D721Med (cell line): Measurements from ENCODE around the gene AK1.

Experiments
- DNase-seq: peaks from one replicate; pipeline ENCODE4 v3.0.0; 2011; ENCODE audit warnings: low spot score; ENCODE audit not compliant: insufficient read length
- FAIRE-seq: peaks from 2 replicates; lab custom pipeline; 2011; peaks lifted over from hg19 to GRCh38; lab: Jason Lieb, UNC
- CTCF ChIP-seq: IDR thresholded peaks from 2 replicates; pipeline ENCODE4 v1.5.1; 2012; ENCODE audit warnings: mild to moderate bottlenecking, control low read depth; ENCODE audit not compliant: insufficient read depth; ENCODE audit errors: missing control alignments

The AK1 gene

GRCh38 chr9:127829205-127829906 lies 48.1 kb downstream of the AK1 start:
- DNase-seq, result no peak
- no peak for TF ChIP-seq CTCF
- no peak for FAIRE-seq

GRCh38 chr9:127828262-127829031 lies 49.0 kb downstream of the AK1 start:
- no peak for TF ChIP-seq CTCF
- no peak for DNase-seq
- no peak for FAIRE-seq

- DNase-seq (no peak), FAIRE-seq (no peak)
- TF ChIP-seq CTCF, result no peak
Measured at GRCh38 chr9:127826253-127826913, 51.1 kb downstream of the AK1 start.

- peak; percentile 61 for DNase-seq
- FAIRE-seq, result no peak
- peak; percentile 35 for TF ChIP-seq CTCF
Measured at GRCh38 chr9:127825319-127826051, 52.0 kb downstream of the AK1 start.

GRCh38 chr9:127822108-127822507 lies 55.4 kb downstream of the AK1 start:
- TF ChIP-seq CTCF, result no peak
- DNase-seq (no peak), FAIRE-seq (no peak)

GRCh38 chr9:127818574-127818973 lies 58.9 kb downstream of the AK1 start:
- DNase-seq (no peak), FAIRE-seq (no peak)
- TF ChIP-seq CTCF, result no peak
